ENCODE data around the gene EYS. TPM values are rescaled to one million over a fixed set of nuclear protein-coding genes. Genes with fewer than 3 reads are reported as not detected.

Gene EYS
- polyA plus RNA-seq, 1 of the 3 experiments (the other 2 are of a cell fraction): 0.05 TPM

GRCh38 chr6:63799313-63799712, 1907.7 kb downstream of the EYS start:
- no peak overlapping the region for H3K27ac ChIP-seq (ENCODE audit: low read depth in 2 of 2, low read length in 1 of 2)
- no peaks in the 10 kb centered on the region for H3K79me2 ChIP-seq (ENCODE audit: insufficient read depth)
- DNase-seq: no peak
- TF ChIP-seq PBX3 (IDR thresholded peaks at IDR 0.05) (no peak), NFIC (IDR thresholded peaks at IDR 0.05; ENCODE audit: borderline replicate concordance) (no peak), ELF1 (IDR thresholded peaks at IDR 0.05) (no peak), CHD2 (IDR thresholded peaks at IDR 0.05; ENCODE audit: low read length, partially characterized antibody) (no peak), MXI1 (IDR thresholded peaks at IDR 0.05; ENCODE audit: low read depth, low read length) (no peak)
- TF ChIP-seq, protein P1, sequence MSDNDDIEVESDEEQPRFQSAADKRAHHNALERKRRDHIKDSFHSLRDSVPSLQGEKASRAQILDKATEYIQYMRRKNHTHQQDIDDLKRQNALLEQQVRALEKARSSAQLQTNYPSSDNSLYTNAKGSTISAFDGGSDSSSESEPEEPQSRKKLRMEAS (IDR thresholded peaks at IDR 0.05; ENCODE audit: low read depth): no peak
- ChIA-PET POLR2A (no interaction called here), CTCF (interaction anchor here (5.8 to 6.1 kb wide), 2 partner anchors 36 to 448 kb away, joined by 38 to 68 read pairs; no protein-coding TSS in a partner anchor)
- H2AFZ ChIP-seq (ENCODE audit: low read depth): no peak overlapping the region
- no peak overlapping the region for H3K9ac ChIP-seq
- no peaks in the 10 kb centered on the region for H3K36me3 ChIP-seq (replicated peaks in 1 of 2; ENCODE audit: control insufficient read depth in 1 of 2, insufficient read depth in 2 of 2, low read length in 1 of 2)
- H3K27me3 ChIP-seq (ENCODE audit: insufficient read depth): no peaks in the 10 kb centered on the region
- no peak overlapping the region for H3K4me2 ChIP-seq
- no peaks in the 10 kb centered on the region for H4K20me1 ChIP-seq (ENCODE audit: insufficient read depth)
- no peaks in the 10 kb centered on the region for H3K9me3 ChIP-seq
- peaks cover 11 to 13% of the 10 kb centered on the region in 2 experiments; a peak in 3 of 4 replicates for H3K4me1 ChIP-seq (ENCODE audit: control insufficient read depth in 1 of 2, insufficient read depth in 2 of 2, low read depth in 1 of 2, low read length in 1 of 2)
- no peak overlapping the region for H3K4me3 ChIP-seq (ENCODE audit: low read depth in 2 of 2, low read length in 1 of 2)
- H3F3A ChIP-seq (replicated peaks; ENCODE audit: insufficient read depth): peaks cover 10% of the 10 kb centered on the region
- H3K9me2 ChIP-seq: no peaks in the 10 kb centered on the region
- 82% methylated on average over 1 of the region's 1 CpG for WGBS (ENCODE audit: low lambda C conversion rate)

- POLR2A ChIA-PET: no interaction called here
- no peaks in the 10 kb centered on the region for H3K36me3 ChIP-seq (replicated peaks in 1 of 2; ENCODE audit: control insufficient read depth in 1 of 2, insufficient read depth in 2 of 2, low read length in 1 of 2)
Measured at GRCh38 chr6:63798378-63798777, 1908.6 kb downstream of the EYS start.

More at GRCh38 chr6:63798378-63798777, 1908.6 kb downstream of the EYS start:
- no peak for TF ChIP-seq TCF12 (IDR thresholded peaks at IDR 0.05)
- TF ChIP-seq, protein P1 (IDR thresholded peaks at IDR 0.05; ENCODE audit: low read depth): no peak
- no peak for TF ChIP-seq NFIC (IDR thresholded peaks at IDR 0.05; ENCODE audit: borderline replicate concordance)
- no peak for TF ChIP-seq IRF3 (IDR thresholded peaks at IDR 0.05; ENCODE audit: low read depth, low read length)
- no peak for TF ChIP-seq GABPA (IDR thresholded peaks at IDR 0.05; ENCODE audit: low read depth)
- no peak for TF ChIP-seq FOXJ3 (CRISPR knock-in tag; IDR thresholded peaks at IDR 0.05)
- TF ChIP-seq ZBTB33 (IDR thresholded peaks at IDR 0.05; ENCODE audit: borderline replicate concordance, low read depth): no peak
- no peak for TF ChIP-seq EZH2phosphoT487 (IDR thresholded peaks at IDR 0.05; ENCODE audit: borderline replicate concordance, low read depth)
- TF ChIP-seq TEAD4 (IDR thresholded peaks at IDR 0.05; ENCODE audit: borderline replicate concordance, insufficient read depth): no peak
- TF ChIP-seq JUND (IDR thresholded peaks at IDR 0.05): no peak
- no peak for TF ChIP-seq POLR2AphosphoS5 (IDR thresholded peaks at IDR 0.05; ENCODE audit: low read depth, low read length)
- no peak for TF ChIP-seq FOXM1 (IDR thresholded peaks at IDR 0.05; ENCODE audit: low read depth)
- no peak for TF ChIP-seq EP300 (IDR thresholded peaks at IDR 0.05; ENCODE audit: borderline replicate concordance in 1 of 2, low read depth in 1 of 2, low read length in 1 of 2)
- TF ChIP-seq YY1 (IDR thresholded peaks at IDR 0.05; ENCODE audit: low read depth): no peak
- TF ChIP-seq, protein P2, sequence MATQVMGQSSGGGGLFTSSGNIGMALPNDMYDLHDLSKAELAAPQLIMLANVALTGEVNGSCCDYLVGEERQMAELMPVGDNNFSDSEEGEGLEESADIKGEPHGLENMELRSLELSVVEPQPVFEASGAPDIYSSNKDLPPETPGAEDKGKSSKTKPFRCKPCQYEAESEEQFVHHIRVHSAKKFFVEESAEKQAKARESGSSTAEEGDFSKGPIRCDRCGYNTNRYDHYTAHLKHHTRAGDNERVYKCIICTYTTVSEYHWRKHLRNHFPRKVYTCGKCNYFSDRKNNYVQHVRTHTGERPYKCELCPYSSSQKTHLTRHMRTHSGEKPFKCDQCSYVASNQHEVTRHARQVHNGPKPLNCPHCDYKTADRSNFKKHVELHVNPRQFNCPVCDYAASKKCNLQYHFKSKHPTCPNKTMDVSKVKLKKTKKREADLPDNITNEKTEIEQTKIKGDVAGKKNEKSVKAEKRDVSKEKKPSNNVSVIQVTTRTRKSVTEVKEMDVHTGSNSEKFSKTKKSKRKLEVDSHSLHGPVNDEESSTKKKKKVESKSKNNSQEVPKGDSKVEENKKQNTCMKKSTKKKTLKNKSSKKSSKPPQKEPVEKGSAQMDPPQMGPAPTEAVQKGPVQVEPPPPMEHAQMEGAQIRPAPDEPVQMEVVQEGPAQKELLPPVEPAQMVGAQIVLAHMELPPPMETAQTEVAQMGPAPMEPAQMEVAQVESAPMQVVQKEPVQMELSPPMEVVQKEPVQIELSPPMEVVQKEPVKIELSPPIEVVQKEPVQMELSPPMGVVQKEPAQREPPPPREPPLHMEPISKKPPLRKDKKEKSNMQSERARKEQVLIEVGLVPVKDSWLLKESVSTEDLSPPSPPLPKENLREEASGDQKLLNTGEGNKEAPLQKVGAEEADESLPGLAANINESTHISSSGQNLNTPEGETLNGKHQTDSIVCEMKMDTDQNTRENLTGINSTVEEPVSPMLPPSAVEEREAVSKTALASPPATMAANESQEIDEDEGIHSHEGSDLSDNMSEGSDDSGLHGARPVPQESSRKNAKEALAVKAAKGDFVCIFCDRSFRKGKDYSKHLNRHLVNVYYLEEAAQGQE (IDR thresholded peaks at IDR 0.05; ENCODE audit: low read depth, low read length): no peak
- TF ChIP-seq CHD2 (IDR thresholded peaks at IDR 0.05; ENCODE audit: low read length, partially characterized antibody): no peak
- no peak for TF ChIP-seq RAD21 (IDR thresholded peaks at IDR 0.05; ENCODE audit: low read length)
- Histone ChIP-seq H3K4me3 (ENCODE audit: low read depth in 2 of 2, low read length in 1 of 2) (no peak overlapping the region), H3K79me2 (ENCODE audit: insufficient read depth) (no peaks in the 10 kb centered on the region), H3K4me1 (ENCODE audit: control insufficient read depth in 1 of 2, insufficient read depth in 2 of 2, low read depth in 1 of 2, low read length in 1 of 2) (peaks cover 7% of the 10 kb centered on the region in 2 experiments; a peak in 2 of 4 replicates), H3K9me2 (no peaks in the 10 kb centered on the region), H2AFZ (ENCODE audit: low read depth) (no peak overlapping the region), H3K4me2 (no peak overlapping the region), H3K9ac (no peak overlapping the region), H3K27ac (ENCODE audit: low read depth in 2 of 2, low read length in 1 of 2) (no peak overlapping the region), H4K20me1 (ENCODE audit: insufficient read depth) (no peaks in the 10 kb centered on the region), H3K9me3 (no peaks in the 10 kb centered on the region), H3F3A (replicated peaks; ENCODE audit: insufficient read depth) (peaks cover under 1% of the 10 kb centered on the region), H3K27me3 (ENCODE audit: insufficient read depth) (no peaks in the 10 kb centered on the region)
- CTCF ChIA-PET: interaction anchor here (0.5 to 6.1 kb wide), 3 partner anchors 15 to 1325 kb away, joined by 3 to 68 read pairs (median 3); no protein-coding TSS in a partner anchor
- no peak for DNase-seq

Data from SK-N-SH (cell line).